Caki2 (cell line): ENCODE measurements around the gene HRH3. TPM values are rescaled to one million over a fixed set of nuclear protein-coding genes. Genes with fewer than 3 reads are reported as not detected.

ENCODE experiments used
- DNase-seq: peaks from one replicate; pipeline ENCODE4 v3.0.0-alpha.2; 2015; ENCODE audit warnings: low read depth
- in situ Hi-C: cut with HindIII; loops from 2 replicates; pipeline ENCODE4 v1.10.0; 2016; ENCODE audit warnings: low sequenced_read_pairs, low pct_unique_long_range_greater_than_20kb, mixed read lengths
- total RNA-seq: library from RNA; depleted of rRNA; stranded (reverse); fragments of >200 nt; shearing (Covaris generic); gene quantifications from 2 replicates; pipeline ENCODE4 v1.2.3, GENCODE V29; 2014; ENCODE audit warnings: low replicate concordance

HRH3 gene
- total RNA-seq, 1 experiment from 2014 or later = not detected

- in situ Hi-C loops = no loop called here
Observed at GRCh38 chr20:62246872-62247652, 27.0 kb upstream of the HRH3 start.

DNA sequence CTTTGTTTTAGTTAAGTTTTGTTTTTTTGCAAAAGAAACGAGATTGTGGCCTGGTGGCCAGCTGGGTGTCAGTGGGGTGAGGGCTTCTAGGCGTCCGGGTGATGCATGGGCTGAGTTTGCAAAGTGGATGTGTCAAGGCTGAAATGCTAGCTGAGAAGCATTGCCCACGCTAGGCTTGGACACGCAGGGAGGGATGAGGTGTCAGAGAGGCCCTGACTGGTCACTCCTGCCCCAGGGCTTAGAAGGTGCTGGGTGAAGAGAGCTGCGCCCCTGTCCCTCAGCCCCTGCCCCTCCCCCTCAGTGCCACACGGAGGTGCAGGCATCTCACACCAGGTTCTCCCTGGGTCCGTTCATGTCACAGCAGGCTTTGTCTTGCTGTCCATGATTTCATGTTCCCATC is 26.4 kb upstream of the HRH3 start:
- in situ Hi-C loops = no loop called here
- DNase-seq = no peak

More at GRCh38 chr20:62246872-62247652, 27.0 kb upstream of the HRH3 start:
- no peak for DNase-seq

GRCh38 chr20:62245911-62246280 is 25.8 kb upstream of the HRH3 start:
- in situ Hi-C loops = no loop called here
- no peak for DNase-seq

- DNase-seq = no peak
- in situ Hi-C loops = no loop called here
Observed at GRCh38 chr20:62244644-62245108, 24.6 kb upstream of the HRH3 start.

GRCh38 chr20:62243906-62244515 is 23.9 kb upstream of the HRH3 start:
- in situ Hi-C loops = no loop called here

DNA sequence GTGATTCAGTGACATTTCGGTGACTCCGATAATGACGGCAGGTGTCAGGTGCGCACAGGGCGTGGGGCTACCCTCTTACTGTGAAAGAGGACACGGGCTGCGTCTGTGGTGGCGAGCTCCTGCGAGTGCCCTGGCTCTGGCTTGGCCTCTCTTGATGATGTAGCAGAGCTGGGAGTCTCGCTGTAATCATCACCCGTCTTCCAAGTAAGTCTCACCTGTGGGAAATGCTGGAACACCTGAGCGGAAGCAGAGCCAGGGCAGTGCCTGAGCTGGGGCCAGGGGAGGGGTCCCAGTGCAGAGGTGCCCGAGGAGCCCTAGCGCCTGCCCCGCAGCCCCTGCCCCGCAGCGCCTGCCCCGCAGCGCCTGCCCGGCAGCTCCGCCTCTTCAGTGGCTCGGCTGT is 23.0 kb upstream of the HRH3 start:
- in situ Hi-C loops = no loop called here
- DNase-seq = no peak

More at GRCh38 chr20:62243906-62244515, 23.9 kb upstream of the HRH3 start:
- no peak for DNase-seq

GRCh38 chr20:62242176-62242575 is 22.1 kb upstream of the HRH3 start:
- in situ Hi-C loops = no loop called here
- no peak for DNase-seq

- in situ Hi-C loops = no loop called here
Observed at GRCh38 chr20:62241506-62241905, 21.4 kb upstream of the HRH3 start.

GRCh38 chr20:62240020-62240685 is 20.1 kb upstream of the HRH3 start:
- DNase-seq = no peak
- in situ Hi-C loops = no loop called here

More at GRCh38 chr20:62241506-62241905, 21.4 kb upstream of the HRH3 start:
- DNase-seq = no peak

GRCh38 chr20:62239278-62239879 is 19.3 kb upstream of the HRH3 start:
- no peak for DNase-seq
- in situ Hi-C loops = no loop called here

DNA sequence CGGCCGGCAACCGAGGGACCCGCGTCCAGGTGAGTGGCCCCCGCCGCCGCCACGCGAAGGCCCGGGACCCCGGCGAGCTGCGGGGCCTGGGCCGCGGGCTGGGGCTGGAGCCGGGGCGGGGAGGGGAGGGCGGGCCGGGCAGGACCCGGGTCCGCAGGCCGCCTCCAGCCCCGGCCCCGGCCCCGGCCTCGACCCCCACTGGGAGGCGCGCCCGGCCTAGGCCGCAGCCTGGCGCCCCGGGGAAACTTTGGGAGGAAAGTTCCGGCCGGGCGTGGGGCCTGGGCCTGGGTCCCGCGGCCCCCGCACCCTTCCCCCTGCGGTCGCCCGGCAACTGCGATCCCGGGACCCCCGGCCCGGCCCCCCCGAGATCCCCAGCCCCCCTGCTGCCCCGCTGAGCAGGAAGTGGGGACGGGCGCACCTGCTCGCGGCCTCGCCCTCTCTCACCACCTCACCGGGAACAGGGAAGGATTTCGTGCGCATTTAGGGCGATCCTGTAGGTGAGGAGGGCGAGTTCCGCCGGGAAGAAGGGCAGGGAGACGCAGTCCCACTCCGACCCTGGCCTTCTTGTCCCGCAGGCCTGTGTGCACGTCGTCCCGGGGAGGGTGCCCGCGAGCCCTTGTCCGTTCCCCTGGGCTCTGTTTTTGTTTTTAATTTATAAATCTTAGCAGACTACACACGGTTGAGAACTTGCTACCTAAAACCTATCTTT is 18.6 kb upstream of the HRH3 start:
- in situ Hi-C loops = no loop called here
- no peak for DNase-seq

DNA sequence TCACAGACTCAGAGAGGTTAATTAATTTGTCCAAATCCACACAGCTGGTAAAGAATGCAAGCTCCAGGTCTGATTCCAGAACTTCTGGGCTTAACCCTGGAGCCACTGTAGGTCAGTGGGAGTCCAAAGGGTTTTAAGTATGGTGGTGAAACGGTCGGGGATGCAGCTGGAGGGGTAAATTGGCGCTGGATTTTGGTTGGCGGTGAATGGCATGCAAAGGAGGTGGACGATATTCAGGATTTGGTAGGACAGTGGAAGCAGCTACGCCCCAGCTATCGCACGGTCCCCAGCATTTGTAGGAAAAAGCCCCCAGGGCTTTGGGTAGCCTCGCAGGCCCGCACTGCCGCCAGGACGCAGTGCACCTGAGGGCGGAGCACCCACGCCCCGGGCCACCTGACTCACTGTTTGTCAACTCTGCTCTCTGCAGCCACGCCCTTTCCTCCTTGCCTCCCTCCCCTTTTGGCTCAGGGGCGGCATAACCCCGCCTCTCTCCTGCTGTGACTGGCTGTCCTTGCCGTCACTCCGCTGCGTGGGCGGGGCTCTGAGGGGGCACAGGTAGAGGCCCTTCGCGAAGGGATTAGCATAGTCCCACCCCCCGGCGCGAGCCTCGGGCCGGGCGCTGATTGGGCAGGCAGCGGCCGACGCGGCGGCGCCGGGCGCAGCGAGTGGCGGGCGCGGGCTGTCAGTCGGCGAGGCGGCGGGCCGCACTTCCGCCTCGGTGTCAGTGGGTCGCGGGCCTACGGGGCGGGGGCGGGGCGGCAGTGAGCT is 17.9 kb upstream of the HRH3 start, which contains the start of gene OSBPL2:
Gene OSBPL2 (plus strand): TSS at position 721 of the 768 bp plus-strand sequence. CDS start 17,664 bp downstream, outside the sequence.
- in situ Hi-C loops = no loop called here
- DNase-seq = peak; percentile 100

- DNase-seq = no peak
- in situ Hi-C loops = no loop called here
Observed at GRCh38 chr20:62237514-62237800, 17.4 kb upstream of the HRH3 start.

- DNase-seq = no peak
- in situ Hi-C loops = no loop called here
Observed at GRCh38 chr20:62236766-62237513, 16.9 kb upstream of the HRH3 start.

GRCh38 chr20:62236200-62236599 is 16.1 kb upstream of the HRH3 start:
- in situ Hi-C loops = no loop called here
- DNase-seq = no peak

DNA sequence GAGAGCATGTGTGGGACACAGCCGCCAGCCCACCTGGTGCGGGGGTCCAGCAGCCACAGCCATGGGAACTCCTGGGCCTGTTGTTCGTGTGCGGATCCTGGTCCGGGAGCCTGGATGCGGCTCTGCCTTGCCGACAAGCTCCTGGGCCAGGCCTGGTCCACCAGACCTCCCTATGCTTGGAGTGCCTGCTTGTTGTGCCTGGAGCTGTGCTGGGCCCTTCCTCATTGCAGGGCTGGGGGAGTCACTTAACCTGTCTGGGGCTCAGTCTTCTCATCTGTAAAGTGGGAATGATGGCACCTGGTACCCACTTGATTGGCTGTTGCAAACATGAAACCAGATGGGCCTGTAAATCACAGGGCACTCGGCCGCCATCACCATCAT is 15.7 kb upstream of the HRH3 start:
- no peak for DNase-seq
- in situ Hi-C loops = no loop called here
